ENCODE data around the gene OR52E6. TPM values are rescaled to one million over a fixed set of nuclear protein-coding genes. Genes with fewer than 3 reads are reported as not detected.

Gene OR52E6
- total and polyA plus RNA-seq, 2 experiments from 2014 or later = not detected

- Mint-ChIP-seq H3K4me1 (no peaks in the 10 kb centered on the region; the same call in 2 of the 3 replicates), H3K36me3 (ENCODE audit: low read depth) (no peaks in the 10 kb centered on the region), H3K27me3 (ENCODE audit: insufficient read depth, low read depth, poor library complexity) (peaks cover 2% of the 10 kb centered on the region), H3K27ac (no peak overlapping the region), H3K9me3 (no peaks in the 10 kb centered on the region; the same call in 2 of the 3 replicates), H3K4me3 (no peak overlapping the region)
- Histone ChIP-seq H3K9me2 (ENCODE audit: insufficient read depth) (no peaks in the 10 kb centered on the region), H3K36me3 (ENCODE audit: insufficient read depth) (no peaks in the 10 kb centered on the region), H3K4me1 (ENCODE audit: insufficient read depth) (no peaks in the 10 kb centered on the region), H2AFZ (no peak overlapping the region), H3K79me2 (replicated peaks; ENCODE audit: insufficient read depth) (no peaks in the 10 kb centered on the region), H3K4me2 (no peak overlapping the region), H3F3A (replicated peaks; ENCODE audit: low read depth) (no peaks in the 10 kb centered on the region), H3K4me3 (no peak overlapping the region), H3K27me3 (ENCODE audit: insufficient read depth) (no peaks in the 10 kb centered on the region), H4K20me1 (replicated peaks; ENCODE audit: insufficient read depth) (no peaks in the 10 kb centered on the region), H3K27ac (ENCODE audit: low read depth) (no peak overlapping the region)
- ATAC-seq (no peak), DNase-seq (ENCODE audit: low spot score) (no peak)
- TF ChIP-seq NANOG (IDR thresholded peaks at IDR 0.05; ENCODE audit: borderline replicate concordance) (no peak), STAT1 (IDR thresholded peaks at IDR 0.05; ENCODE audit: unreplicated experiment) (no peak)
Observed at GRCh38 chr11:5837695-5838094, 4.0 kb downstream of the OR52E6 start.

- H3K27ac Mint-ChIP-seq = no peak overlapping the region
- no peaks in the 10 kb centered on the region for H3K27me3 ChIP-seq (ENCODE audit: insufficient read depth)
- H3K9me3 Mint-ChIP-seq = no peaks in the 10 kb centered on the region; the same call in 2 of the 3 replicates
- ATAC-seq (no peak), DNase-seq (ENCODE audit: low spot score) (no peak)
- no peaks in the 10 kb centered on the region for H3F3A ChIP-seq (replicated peaks; ENCODE audit: low read depth)
- H3K36me3 Mint-ChIP-seq (ENCODE audit: low read depth) = no peaks in the 10 kb centered on the region
- H3K4me2 ChIP-seq = no peak overlapping the region
- no peak overlapping the region for H3K4me3 Mint-ChIP-seq
- no peaks in the 10 kb centered on the region for H3K4me1 ChIP-seq (ENCODE audit: insufficient read depth)
- no peak overlapping the region for H3K4me3 ChIP-seq
- no peaks in the 10 kb centered on the region for H4K20me1 ChIP-seq (replicated peaks; ENCODE audit: insufficient read depth)
- H3K4me1 Mint-ChIP-seq = peaks cover 6% of the 10 kb centered on the region; the same call in 2 of the 3 replicates
- no peak overlapping the region for H2AFZ ChIP-seq
- H3K9me2 ChIP-seq (ENCODE audit: insufficient read depth) = no peaks in the 10 kb centered on the region; the same call in 1 of the 2 replicates
- no peaks in the 10 kb centered on the region for H3K79me2 ChIP-seq (replicated peaks; ENCODE audit: insufficient read depth)
- H3K27ac ChIP-seq (ENCODE audit: low read depth) = no peak overlapping the region
- no peak for TF ChIP-seq ZNF462 (CRISPR knock-in tag; IDR thresholded peaks at IDR 0.05)
- no peak for TF ChIP-seq REST (IDR thresholded peaks at IDR 0.05; ENCODE audit: unreplicated experiment)
- no peak for TF ChIP-seq STAT1 (IDR thresholded peaks at IDR 0.05; ENCODE audit: unreplicated experiment)
- no peak for TF ChIP-seq CTCF (conservative IDR thresholded peaks at IDR 0.05; ENCODE audit: low read depth in 2 of 2)
- no peak for TF ChIP-seq EZH2phosphoT487 (IDR thresholded peaks at IDR 0.05; ENCODE audit: unreplicated experiment)
- no peak for TF ChIP-seq ZNF114 (CRISPR knock-in tag; IDR thresholded peaks at IDR 0.05)
- H3K36me3 ChIP-seq (ENCODE audit: insufficient read depth) = no peaks in the 10 kb centered on the region
- no peaks in the 10 kb centered on the region for H3K27me3 Mint-ChIP-seq (ENCODE audit: insufficient read depth, low read depth, poor library complexity)
Observed at GRCh38 chr11:5833446-5833845, 8.3 kb downstream of the OR52E6 start.

Data from GM23338 (cell line).